ENCODE measurements around the gene CLCN3. TPM values are rescaled to one million over a fixed set of nuclear protein-coding genes. Genes with fewer than 3 reads are reported as not detected.
A peak's percentile ranks its signal among the peaks of the same experiment; 100 is the strongest.

The CLCN3 gene
- total and polyA plus RNA-seq, 9 of the 15 experiments (the other 6 are each of a cell fraction or from before 2014, with no cell fraction given), result 12.7 to 60.6 (median 38.5) TPM

DNA sequence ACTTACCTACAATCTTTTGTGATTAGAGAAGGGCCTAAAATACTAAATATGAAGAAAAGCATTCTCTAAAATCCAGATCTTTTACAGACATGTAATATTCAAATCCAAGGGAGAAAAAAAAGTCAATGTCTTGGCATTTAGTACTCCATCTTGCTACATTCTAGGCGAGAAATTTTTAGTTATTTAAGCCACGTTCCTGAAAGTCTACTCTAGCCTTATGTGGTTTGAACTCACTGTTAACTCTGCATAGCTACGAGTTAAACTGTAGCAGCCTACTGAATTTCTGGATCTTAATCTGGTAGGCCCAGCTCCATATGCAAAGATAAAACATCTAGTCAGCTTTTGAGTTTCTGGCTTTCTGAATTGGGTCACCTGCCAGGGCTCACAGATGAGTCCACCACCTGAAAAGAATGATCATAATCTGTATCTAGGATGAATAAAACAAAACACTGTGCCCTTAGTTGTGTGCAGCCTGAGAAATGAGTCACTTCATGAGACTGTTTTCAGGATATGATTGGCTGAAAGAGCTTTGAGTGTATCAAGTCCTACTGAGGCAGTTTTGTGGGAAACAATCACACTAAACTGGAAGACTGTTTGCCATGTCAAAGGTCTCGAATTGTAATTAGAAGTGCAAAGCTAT is 4.8 kb upstream of the CLCN3 start (continued):
- TF ChIP-seq, protein P1, sequence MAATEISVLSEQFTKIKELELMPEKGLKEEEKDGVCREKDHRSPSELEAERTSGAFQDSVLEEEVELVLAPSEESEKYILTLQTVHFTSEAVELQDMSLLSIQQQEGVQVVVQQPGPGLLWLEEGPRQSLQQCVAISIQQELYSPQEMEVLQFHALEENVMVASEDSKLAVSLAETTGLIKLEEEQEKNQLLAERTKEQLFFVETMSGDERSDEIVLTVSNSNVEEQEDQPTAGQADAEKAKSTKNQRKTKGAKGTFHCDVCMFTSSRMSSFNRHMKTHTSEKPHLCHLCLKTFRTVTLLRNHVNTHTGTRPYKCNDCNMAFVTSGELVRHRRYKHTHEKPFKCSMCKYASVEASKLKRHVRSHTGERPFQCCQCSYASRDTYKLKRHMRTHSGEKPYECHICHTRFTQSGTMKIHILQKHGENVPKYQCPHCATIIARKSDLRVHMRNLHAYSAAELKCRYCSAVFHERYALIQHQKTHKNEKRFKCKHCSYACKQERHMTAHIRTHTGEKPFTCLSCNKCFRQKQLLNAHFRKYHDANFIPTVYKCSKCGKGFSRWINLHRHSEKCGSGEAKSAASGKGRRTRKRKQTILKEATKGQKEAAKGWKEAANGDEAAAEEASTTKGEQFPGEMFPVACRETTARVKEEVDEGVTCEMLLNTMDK (IDR thresholded peaks at IDR 0.05; ENCODE audit: borderline replicate concordance, insufficient read depth, low read depth, low read length, poor library complexity, severe bottlenecking), result no peak
- TF ChIP-seq CCAR2 (IDR thresholded peaks at IDR 0.05; ENCODE audit: low read depth, low read length) (no peak), NR4A1 (CRISPR knock-in tag; IDR thresholded peaks at IDR 0.05) (no peak), NR4A1 (tag; IDR thresholded peaks at IDR 0.05) (peak; percentile 72), TEAD1 (CRISPR knock-in tag; IDR thresholded peaks at IDR 0.05) (no peak), HCFC1 (IDR thresholded peaks at IDR 0.05; ENCODE audit: low read depth, low read length) (no peak), KLF6 (CRISPR knock-in tag; IDR thresholded peaks at IDR 0.05; ENCODE audit: borderline replicate concordance) (0 out of 2 replicates have a peak, but pooled peaks have one; percentile 7), SMARCA4 (IDR thresholded peaks at IDR 0.05) (0 out of 2 replicates have a peak, but pooled peaks have one; percentile 19), ZKSCAN1 (IDR thresholded peaks at IDR 0.05; ENCODE audit: low read depth, low read length) (no peak), FOSL1 (tag; conservative IDR thresholded peaks at IDR 0.05) (peak; percentile 37; the same call in 1 of the 2 replicates), HDAC6 (IDR thresholded peaks at IDR 0.05; ENCODE audit: low read depth, low read length) (no peak), NCOR1 (IDR thresholded peaks at IDR 0.05) (0 out of 2 replicates have a peak, but pooled peaks have one; percentile 17), CXXC5 (CRISPR knock-in tag; IDR thresholded peaks at IDR 0.05) (0 out of 2 replicates have a peak, but pooled peaks have one; percentile 22), ARID1B (IDR thresholded peaks at IDR 0.05) (peak; percentile 33), BRCA1 (IDR thresholded peaks at IDR 0.05) (no peak), BRCA1 (CRISPR knock-in tag; IDR thresholded peaks at IDR 0.05) (no peak)
- TF ChIP-seq, protein P2, sequence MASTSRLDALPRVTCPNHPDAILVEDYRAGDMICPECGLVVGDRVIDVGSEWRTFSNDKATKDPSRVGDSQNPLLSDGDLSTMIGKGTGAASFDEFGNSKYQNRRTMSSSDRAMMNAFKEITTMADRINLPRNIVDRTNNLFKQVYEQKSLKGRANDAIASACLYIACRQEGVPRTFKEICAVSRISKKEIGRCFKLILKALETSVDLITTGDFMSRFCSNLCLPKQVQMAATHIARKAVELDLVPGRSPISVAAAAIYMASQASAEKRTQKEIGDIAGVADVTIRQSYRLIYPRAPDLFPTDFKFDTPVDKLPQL (IDR thresholded peaks at IDR 0.05; ENCODE audit: extremely low read depth, insufficient read length), result no peak
- TF ChIP-seq, protein P3, sequence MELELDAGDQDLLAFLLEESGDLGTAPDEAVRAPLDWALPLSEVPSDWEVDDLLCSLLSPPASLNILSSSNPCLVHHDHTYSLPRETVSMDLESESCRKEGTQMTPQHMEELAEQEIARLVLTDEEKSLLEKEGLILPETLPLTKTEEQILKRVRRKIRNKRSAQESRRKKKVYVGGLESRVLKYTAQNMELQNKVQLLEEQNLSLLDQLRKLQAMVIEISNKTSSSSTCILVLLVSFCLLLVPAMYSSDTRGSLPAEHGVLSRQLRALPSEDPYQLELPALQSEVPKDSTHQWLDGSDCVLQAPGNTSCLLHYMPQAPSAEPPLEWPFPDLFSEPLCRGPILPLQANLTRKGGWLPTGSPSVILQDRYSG (tag; conservative IDR thresholded peaks at IDR 0.05; ENCODE audit: low read depth), result 0 out of 2 replicates have a peak, but pooled peaks have one; percentile 36
- TF ChIP-seq, protein P4, sequence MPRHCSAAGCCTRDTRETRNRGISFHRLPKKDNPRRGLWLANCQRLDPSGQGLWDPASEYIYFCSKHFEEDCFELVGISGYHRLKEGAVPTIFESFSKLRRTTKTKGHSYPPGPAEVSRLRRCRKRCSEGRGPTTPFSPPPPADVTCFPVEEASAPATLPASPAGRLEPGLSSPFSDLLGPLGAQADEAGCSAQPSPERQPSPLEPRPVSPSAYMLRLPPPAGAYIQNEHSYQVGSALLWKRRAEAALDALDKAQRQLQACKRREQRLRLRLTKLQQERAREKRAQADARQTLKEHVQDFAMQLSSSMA (CRISPR knock-in tag; IDR thresholded peaks at IDR 0.05), result no peak
- TF ChIP-seq, protein P5, sequence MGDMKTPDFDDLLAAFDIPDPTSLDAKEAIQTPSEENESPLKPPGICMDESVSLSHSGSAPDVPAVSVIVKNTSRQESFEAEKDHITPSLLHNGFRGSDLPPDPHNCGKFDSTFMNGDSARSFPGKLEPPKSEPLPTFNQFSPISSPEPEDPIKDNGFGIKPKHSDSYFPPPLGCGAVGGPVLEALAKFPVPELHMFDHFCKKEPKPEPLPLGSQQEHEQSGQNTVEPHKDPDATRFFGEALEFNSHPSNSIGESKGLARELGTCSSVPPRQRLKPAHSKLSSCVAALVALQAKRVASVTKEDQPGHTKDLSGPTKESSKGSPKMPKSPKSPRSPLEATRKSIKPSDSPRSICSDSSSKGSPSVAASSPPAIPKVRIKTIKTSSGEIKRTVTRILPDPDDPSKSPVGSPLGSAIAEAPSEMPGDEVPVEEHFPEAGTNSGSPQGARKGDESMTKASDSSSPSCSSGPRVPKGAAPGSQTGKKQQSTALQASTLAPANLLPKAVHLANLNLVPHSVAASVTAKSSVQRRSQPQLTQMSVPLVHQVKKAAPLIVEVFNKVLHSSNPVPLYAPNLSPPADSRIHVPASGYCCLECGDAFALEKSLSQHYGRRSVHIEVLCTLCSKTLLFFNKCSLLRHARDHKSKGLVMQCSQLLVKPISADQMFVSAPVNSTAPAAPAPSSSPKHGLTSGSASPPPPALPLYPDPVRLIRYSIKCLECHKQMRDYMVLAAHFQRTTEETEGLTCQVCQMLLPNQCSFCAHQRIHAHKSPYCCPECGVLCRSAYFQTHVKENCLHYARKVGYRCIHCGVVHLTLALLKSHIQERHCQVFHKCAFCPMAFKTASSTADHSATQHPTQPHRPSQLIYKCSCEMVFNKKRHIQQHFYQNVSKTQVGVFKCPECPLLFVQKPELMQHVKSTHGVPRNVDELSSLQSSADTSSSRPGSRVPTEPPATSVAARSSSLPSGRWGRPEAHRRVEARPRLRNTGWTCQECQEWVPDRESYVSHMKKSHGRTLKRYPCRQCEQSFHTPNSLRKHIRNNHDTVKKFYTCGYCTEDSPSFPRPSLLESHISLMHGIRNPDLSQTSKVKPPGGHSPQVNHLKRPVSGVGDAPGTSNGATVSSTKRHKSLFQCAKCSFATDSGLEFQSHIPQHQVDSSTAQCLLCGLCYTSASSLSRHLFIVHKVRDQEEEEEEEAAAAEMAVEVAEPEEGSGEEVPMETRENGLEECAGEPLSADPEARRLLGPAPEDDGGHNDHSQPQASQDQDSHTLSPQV (IDR thresholded peaks at IDR 0.05), result peak; percentile 89

All from K562 (cell line).